Sigmoid colon (tissue), 7 donors: ENCODE results near the gene ARHGEF5. TPM values are rescaled to one million over a fixed set of nuclear protein-coding genes. Genes with fewer than 3 reads are reported as not detected.
A peak's percentile ranks its signal among the peaks of the same experiment; 100 is the strongest.

Experiments
- DNase-seq: peaks from one replicate; pipeline ENCODE4 v3.0.0-alpha.2; 2019
- H3K27ac ChIP-seq, 4 donors: fragments of 200-600 bp; sonication (generic); one replicate each; pipeline ENCODE4 v1.5.1; 2016 to 2019; ENCODE audit warnings: mild to moderate bottlenecking in 1 of 4
- H3K27me3 ChIP-seq, 3 donors: fragments of 200-600 bp; sonication (generic); one replicate each; pipeline ENCODE4 v1.5.1; 2019; ENCODE audit warnings: mild to moderate bottlenecking in 1 of 3
- H3K36me3 ChIP-seq, 4 donors: fragments of 200-600 bp; sonication (generic); one replicate each; pipeline ENCODE4 v1.5.1; 2016 to 2019
- H3K4me1 ChIP-seq, 4 donors: fragments of 200-600 bp; sonication (generic); one replicate each; pipeline ENCODE4 v1.5.1; 2017 to 2019
- H3K4me3 ChIP-seq, 4 donors: fragments of 200-600 bp; sonication (generic); one replicate each; pipeline ENCODE4 v1.5.1; 2017 to 2019; ENCODE audit warnings: mild to moderate bottlenecking in 2 of 4, moderate library complexity in 1 of 4
- H3K9me3 ChIP-seq, 4 donors: fragments of 200-600 bp in 3 of 4; sonication (generic) in 3 of 4; one replicate each; pipeline versions ENCODE4 v1.5.1 to v1.6.1; 2013 to 2019
- CTCF ChIP-seq, 4 experiments: fragments of 450-650 bp in 3 of 4; fragments of 200-600 bp in 1 of 4; IDR thresholded peaks; one replicate each; pipeline ENCODE4 v1.5.1; 2016 to 2019; ENCODE audit warnings: antibody characterized with exemption in 4 of 4, mild to moderate bottlenecking in 3 of 4, moderate library complexity in 2 of 4
- EP300 ChIP-seq, 4 donors: sonication (generic); formaldehyde crosslinking; IDR thresholded peaks; one replicate each; pipeline ENCODE4 v1.6.1; 2017; ENCODE audit warnings: antibody characterized with exemption in 4 of 4
- POLR2A ChIP-seq, 2 donors: fragments of 450-650 bp; IDR thresholded peaks; one replicate each; pipeline ENCODE4 v1.6.1; 2016; ENCODE audit warnings: antibody characterized with exemption in 2 of 2, mild to moderate bottlenecking in 2 of 2, moderate library complexity in 2 of 2
- POLR2AphosphoS5 ChIP-seq, 4 donors: sonication (generic); formaldehyde crosslinking; IDR thresholded peaks; one replicate each; pipeline ENCODE4 v1.6.1; 2017; ENCODE audit warnings: antibody characterized with exemption in 4 of 4
- WGBS, 2 donors: extraction: QIAGEN DNeasy Blood & Tissue Kit; methylation state at CpG; one replicate each; pipeline ENCODE4 v1.1.7; 2013; 5-methylcytosine and 5-hydroxymethylcytosine counted together
- intact Hi-C: fragments of 100-400 bp; cut with DNase I; formaldehyde crosslinking; loops from one replicate; pipeline ENCODE4 v1.15.1; 2023
- polyA plus RNA-seq, 3 donors: library from polyadenylated mRNA; stranded (reverse); fragments of 200-250 nt; gene quantifications; one replicate each; pipeline ENCODE4 v1.2.3, GENCODE V29; 2013
- total RNA-seq, 4 donors: library from RNA; depleted of rRNA; stranded (reverse); fragments of >200 nt; gene quantifications; one replicate each; pipeline ENCODE4 v1.1.0, GENCODE V29; 2016
- donor health status: healthy with polysubstance abuse.
- donor health status: Bipolar disorder and iron deficiency.
- donor health status: healthy.

The ARHGEF5 gene
- total and polyA plus RNA-seq, 7 donors = 4.9 to 47.6 (median 10.9) TPM

DNA sequence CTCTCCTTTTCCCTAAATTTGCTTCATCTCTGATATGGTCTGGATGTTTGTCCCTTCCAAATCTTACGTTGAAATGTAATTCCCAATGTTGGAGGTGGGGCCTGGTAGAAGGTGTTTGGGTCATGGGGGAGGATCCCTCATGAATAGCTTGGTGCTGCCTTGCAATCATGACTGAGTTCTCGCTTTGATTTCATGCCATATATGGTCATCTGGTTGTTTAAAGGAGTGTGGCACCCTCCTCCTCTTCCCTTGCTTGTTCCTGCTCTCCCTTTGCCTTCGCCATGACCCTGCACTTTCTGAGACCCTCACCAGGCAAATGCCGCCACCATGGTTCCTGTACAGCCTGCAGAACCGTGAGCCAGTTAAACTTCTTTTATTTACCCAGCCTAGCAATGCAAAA lies 33.7 kb downstream of the ARHGEF5 start:
- WGBS, 2 donors = 81 to 83% methylated on average over 5 of the region's 5 CpGs
- H3K4me1 ChIP-seq = peaks cover 0 to 50% (median 37%) of the 10 kb centered on the region in 4 donors
- H3K9me3 ChIP-seq = no peaks in the 10 kb centered on the region
- no peaks in the 10 kb centered on the region for H3K36me3 ChIP-seq
- no peak overlapping the region for H3K4me3 ChIP-seq
- H3K27me3 ChIP-seq = no peaks in the 10 kb centered on the region
- peak; percentile 45 for DNase-seq
- H3K27ac ChIP-seq = peak overlapping the region in 3 of 4 donors; percentile 66 to 82 (median 81)
- intact Hi-C loops = no loop called here
- TF ChIP-seq POLR2AphosphoS5 (IDR thresholded peaks at IDR 0.05) = no peak
- TF ChIP-seq CTCF (IDR thresholded peaks at IDR 0.05) = no peak
- no peak for TF ChIP-seq EP300 (IDR thresholded peaks at IDR 0.05)
- no peak for TF ChIP-seq POLR2A (IDR thresholded peaks at IDR 0.05)

- Histone ChIP-seq H3K4me3 (no peak overlapping the region), H3K4me1 (peaks cover 0 to 39% (median 25%) of the 10 kb centered on the region in 4 donors), H3K27me3 (no peaks in the 10 kb centered on the region), H3K27ac (peak overlapping the region in 3 of 4 donors; percentile 66 to 82 (median 81)), H3K36me3 (no peaks in the 10 kb centered on the region), H3K9me3 (no peaks in the 10 kb centered on the region)
- no peak for TF ChIP-seq POLR2A (IDR thresholded peaks at IDR 0.05)
- TF ChIP-seq EP300 (IDR thresholded peaks at IDR 0.05) = peak; percentile 33 to 93 (median 87)
- peak; percentile 70 to 86 (median 79) for TF ChIP-seq POLR2AphosphoS5 (IDR thresholded peaks at IDR 0.05)
- no peak for TF ChIP-seq CTCF (IDR thresholded peaks at IDR 0.05)
- WGBS, 2 donors = 75% methylated on average over 7 of the region's 7 CpGs
- peak; percentile 72 for DNase-seq
- intact Hi-C loops = no loop called here
These were observed 35.3 kb downstream of the ARHGEF5 start for GRCh38 chr7:144390481-144390880.

GRCh38 chr7:144391014-144391413 lies 35.8 kb downstream of the ARHGEF5 start:
- WGBS, 2 donors = 93 to 97% methylated on average over 4 of the region's 4 CpGs
- H3K4me1 ChIP-seq = peaks cover 0 to 39% (median 25%) of the 10 kb centered on the region in 4 donors
- no peak overlapping the region for H3K4me3 ChIP-seq
- H3K27me3 ChIP-seq = no peaks in the 10 kb centered on the region
- DNase-seq = peak; percentile 50
- peak overlapping the region in 3 of 4 donors; percentile 66 to 82 (median 81) for H3K27ac ChIP-seq
- H3K9me3 ChIP-seq = no peaks in the 10 kb centered on the region
- intact Hi-C loops = no loop called here
- no peak for TF ChIP-seq POLR2A (IDR thresholded peaks at IDR 0.05)
- no peak for TF ChIP-seq POLR2AphosphoS5 (IDR thresholded peaks at IDR 0.05)
- no peak for TF ChIP-seq EP300 (IDR thresholded peaks at IDR 0.05)
- no peak for TF ChIP-seq CTCF (IDR thresholded peaks at IDR 0.05)
- H3K36me3 ChIP-seq = no peaks in the 10 kb centered on the region

GRCh38 chr7:144391823-144392255 lies 36.6 kb downstream of the ARHGEF5 start:
- no peaks in the 10 kb centered on the region for H3K9me3 ChIP-seq
- H3K27me3 ChIP-seq = no peaks in the 10 kb centered on the region
- H3K27ac ChIP-seq = peak overlapping the region in 3 of 4 donors; percentile 66 to 82 (median 81)
- H3K4me3 ChIP-seq = peak overlapping the region in 3 of 4 donors; percentile 19 to 25 (median 22)
- peak; percentile 34 for DNase-seq
- H3K36me3 ChIP-seq = no peaks in the 10 kb centered on the region
- no peak for TF ChIP-seq POLR2A (IDR thresholded peaks at IDR 0.05)
- no peak for TF ChIP-seq EP300 (IDR thresholded peaks at IDR 0.05)
- peak; percentile 64 to 71 (median 68) for TF ChIP-seq CTCF (IDR thresholded peaks at IDR 0.05)
- TF ChIP-seq POLR2AphosphoS5 (IDR thresholded peaks at IDR 0.05) = no peak
- H3K4me1 ChIP-seq = peaks cover 0 to 34% (median 25%) of the 10 kb centered on the region in 4 donors
- intact Hi-C loops = no loop called here
- WGBS, 2 donors = 2 to 9% methylated on average over 8 of the region's 8 CpGs

GRCh38 chr7:144397086-144397485 lies 41.9 kb downstream of the ARHGEF5 start:
- Histone ChIP-seq H3K4me3 (no peak overlapping the region), H3K27ac (no peak overlapping the region), H3K36me3 (no peaks in the 10 kb centered on the region), H3K4me1 (peaks cover 0 to 3% (median under 1%) of the 10 kb centered on the region in 4 donors), H3K9me3 (no peaks in the 10 kb centered on the region), H3K27me3 (no peaks in the 10 kb centered on the region)
- intact Hi-C loops = no loop called here
- TF ChIP-seq POLR2AphosphoS5 (IDR thresholded peaks at IDR 0.05) (no peak), EP300 (IDR thresholded peaks at IDR 0.05) (no peak), CTCF (IDR thresholded peaks at IDR 0.05) (no peak), POLR2A (IDR thresholded peaks at IDR 0.05) (no peak)
- WGBS, 2 donors = 78 to 87% methylated on average over 4 of the region's 4 CpGs
- DNase-seq = no peak
